Hematopoietic multipotent progenitor cell treated with erythropoietin and hydrocortisone succinate and interleukin-3 and kit ligand, for 6 days (in vitro differentiated cells): ENCODE data around the gene SLC19A1.
A peak's percentile ranks its signal among the peaks of the same experiment; 100 is the strongest.

ENCODE experiments used
- DNase-seq: peaks from one replicate; pipeline ENCODE4 v3.0.0-alpha.2; 2015

The SLC19A1 gene

DNA sequence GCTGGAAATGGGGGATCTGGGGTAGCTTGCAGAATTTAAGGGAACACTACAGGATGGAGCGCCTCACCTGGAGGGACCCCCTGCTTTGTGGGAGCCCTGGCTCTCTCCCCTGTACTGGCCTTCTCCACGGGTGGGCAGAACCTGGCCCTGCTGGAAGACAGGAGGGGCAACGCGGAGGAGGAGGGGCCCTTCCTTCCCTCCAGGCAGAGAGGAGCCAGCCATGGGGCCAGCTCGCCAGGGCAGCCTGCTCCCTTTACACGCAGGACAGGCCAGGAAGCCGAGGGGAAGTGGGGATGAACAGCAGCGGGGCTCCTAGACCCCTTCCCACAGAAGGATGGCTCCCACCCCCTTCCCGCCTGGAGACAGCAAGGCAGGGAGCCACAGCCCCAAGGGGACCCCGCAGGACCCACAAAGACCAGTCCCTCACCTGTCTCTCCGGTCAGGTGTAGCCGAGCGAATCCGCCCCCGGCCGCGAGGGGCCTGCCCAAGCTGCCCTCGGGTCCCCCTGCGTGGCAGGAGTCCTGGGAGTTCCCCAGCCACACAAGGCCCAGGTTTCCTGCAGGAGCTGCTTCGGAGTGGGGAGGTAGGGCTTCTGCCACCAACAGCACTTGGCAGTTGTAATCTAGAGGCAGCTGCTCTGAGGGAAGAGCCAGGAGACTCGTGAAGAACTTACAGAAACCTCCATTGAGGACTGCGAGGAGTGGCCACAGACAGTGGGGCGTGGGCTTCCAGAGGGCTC is 1.6 kb upstream of the SLC19A1 start:
- DNase-seq, result peak; percentile 24

DNA sequence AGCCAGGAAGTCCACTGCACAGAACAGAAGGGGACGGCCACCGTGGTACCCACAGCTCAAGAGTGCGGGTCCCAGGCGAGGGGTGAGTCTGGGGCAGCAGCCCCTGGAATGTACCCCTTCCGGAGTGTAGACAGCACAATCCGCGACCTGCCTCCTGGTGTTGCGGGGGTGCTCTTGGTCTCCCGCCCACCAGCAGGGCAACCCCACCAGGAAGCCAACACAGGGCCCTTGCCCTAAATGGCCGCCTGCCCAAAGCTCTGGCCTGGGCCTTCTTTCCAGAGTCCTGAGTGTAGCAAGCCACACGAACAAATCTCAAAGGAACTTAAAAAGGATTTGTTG is 1.1 kb upstream of the SLC19A1 start:
- DNase-seq, result peak; percentile 16

- no peak for DNase-seq
These were observed 579 bp upstream of the SLC19A1 start for GRCh38 chr21:45542667-45543370.

DNA sequence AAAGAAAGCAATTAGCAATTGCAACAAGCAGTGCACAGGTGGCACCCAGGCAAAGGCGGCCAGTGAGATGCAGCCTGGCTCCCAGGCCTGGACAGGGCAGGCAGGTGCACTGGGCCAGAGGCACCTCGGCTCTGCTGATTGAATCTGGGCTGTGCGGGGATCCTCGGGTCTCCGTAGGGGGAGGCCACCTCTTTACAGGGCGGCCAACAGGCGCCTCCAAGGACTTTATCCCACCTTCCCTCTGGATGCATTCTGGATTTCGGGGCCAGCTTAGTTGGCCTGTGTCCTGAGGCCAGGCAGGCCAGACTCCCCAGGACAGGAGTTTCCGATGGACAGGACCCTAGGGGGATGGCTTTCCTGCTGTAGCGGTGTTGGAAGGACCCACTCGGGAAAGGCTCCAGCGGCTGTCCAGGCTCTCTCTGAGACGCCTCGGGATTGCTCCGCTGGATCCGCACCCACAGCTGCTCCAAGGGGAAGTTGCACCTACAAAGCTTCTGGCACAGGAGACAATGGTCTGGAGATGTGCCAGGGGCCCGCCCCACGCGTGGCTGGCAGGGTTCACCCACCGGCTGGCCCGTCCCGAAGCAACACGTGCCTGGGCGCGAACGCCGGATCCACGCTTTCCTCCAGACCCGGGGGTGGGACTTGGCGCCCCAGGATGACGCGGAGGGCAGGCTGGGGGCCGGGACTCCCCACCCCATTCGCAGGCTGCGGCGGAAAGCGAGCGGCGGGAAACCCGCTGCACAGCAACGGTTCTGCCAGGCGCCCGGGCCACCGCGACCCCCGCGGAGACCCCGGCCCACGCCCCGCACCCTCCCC is 810 bp downstream of the SLC19A1 start:
- DNase-seq, result peak; percentile 93

DNA sequence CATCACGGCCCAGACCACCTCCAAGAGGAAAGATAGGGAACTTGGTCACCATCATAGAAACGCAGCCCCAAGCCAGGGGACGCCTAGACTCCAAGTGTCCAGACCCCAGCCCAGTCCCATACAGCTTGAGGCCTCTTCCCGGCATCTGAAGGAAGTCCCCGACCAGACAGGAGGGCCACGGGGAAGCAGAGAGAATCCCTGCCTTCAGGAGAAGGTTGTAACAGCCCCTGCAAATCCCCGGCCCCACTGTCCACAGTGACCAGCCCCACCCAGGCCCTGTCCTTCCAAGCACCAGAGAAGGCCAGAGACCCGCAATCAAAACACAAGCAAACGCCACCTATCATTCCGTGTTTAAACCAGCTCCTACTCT is 1.7 kb downstream of the SLC19A1 start:
- DNase-seq, result no peak

DNA sequence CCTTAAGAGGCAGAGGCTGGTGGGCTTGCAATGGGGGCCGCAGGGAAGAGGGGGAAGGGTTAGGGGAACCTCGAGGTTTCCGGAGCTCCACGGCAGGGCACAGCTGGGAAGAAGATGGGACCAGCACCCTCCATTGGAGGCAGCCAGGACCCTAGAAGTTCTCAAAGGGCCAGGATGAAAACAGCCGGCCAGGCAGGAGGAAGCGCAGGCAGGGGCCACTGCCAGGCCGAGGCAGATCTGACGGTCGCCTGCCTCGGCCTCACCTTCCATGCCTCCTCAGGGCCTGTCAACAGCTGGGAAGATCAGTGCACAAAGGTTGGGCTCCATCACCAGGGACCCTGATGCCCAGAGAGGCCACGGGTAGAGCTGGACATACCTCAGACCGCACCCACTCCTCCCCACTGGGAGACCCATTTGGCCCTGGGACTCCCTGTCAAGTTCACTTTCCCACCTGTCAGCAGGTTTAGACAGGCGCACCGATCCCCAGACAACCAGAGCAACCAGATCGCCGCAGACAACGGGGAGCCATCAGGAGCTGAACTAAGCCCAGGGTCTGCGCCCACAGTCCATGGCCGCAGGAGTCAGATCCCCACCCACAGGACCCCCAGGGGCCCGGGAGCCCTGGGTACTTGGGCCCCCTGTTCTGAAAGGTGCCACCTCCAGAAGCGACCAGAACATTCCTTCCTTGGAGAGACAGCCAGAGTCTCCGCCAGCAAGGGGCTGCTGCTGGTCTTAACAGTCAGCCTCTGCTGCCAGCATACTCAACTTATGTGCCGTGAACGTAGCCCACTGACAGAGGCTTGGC is 2.2 kb downstream of the SLC19A1 start:
- no peak for DNase-seq

DNA sequence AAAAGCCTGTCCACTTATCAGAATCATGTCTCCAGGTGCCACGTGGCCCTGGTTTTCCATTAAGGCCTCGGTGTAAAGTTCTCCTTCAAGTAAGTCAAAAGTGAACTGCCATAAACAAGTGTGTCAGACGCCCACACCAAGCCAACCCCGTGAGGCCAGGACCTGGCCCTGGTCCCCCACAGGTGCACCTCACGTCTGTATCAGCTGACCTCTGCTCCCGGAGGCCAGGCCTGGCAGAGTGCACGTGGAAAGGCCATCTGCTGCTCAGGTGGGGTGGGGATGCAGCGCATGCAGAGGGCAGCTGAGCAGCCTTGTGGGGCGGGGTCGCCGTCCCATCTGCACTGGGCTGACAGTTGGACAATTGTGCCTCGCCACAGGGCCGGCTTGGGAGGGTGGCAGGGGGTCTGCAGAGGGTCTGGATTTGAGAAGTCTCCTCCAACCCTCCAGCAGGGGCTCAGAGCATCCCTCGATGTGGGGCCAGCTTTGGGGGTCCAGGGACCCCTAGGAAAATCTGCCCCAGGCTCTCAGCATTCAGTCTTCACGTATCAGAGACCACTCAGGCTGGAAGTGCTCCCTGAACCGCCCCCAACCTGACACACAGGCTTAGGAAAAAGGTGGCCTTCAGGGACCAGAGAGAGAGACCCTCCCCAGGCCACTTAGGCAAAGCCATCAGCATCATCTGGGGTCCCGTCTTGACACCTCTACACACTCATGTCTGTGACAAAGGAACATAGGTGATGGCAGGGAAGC is 3.0 kb downstream of the SLC19A1 start:
- no peak for DNase-seq

DNA sequence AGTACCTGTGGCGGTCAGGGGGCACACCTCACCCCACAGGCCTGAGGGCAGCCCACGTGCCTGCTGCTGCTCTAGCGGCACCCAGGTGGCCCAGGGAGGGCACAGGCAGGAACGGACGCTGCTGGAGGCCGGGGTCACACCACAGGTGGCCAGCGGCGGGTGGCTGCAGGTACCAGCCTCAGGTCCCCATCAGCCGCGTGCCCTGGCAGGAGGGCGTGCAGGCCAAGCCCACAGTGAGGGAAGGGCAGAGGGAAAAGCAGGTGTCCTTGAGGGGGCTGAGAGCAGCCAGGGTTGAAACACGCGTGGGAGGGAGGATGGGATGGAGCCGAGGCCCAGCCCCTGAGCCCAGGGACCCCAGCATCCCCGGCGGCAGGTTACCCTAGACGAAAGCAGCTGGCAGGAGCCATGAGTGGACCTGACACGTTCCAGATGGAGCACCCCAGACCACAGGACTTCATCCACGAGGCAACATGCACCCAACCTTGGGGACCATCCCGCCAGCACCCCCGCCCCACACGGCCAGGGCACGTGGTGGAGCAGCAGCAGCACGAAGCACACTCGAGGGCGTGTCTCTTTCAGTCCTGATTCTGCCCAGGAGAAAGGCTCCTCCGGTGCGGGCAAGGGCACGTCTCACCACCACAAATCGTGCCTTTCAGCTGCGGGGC is 3.7 kb downstream of the SLC19A1 start:
- no peak for DNase-seq

DNA sequence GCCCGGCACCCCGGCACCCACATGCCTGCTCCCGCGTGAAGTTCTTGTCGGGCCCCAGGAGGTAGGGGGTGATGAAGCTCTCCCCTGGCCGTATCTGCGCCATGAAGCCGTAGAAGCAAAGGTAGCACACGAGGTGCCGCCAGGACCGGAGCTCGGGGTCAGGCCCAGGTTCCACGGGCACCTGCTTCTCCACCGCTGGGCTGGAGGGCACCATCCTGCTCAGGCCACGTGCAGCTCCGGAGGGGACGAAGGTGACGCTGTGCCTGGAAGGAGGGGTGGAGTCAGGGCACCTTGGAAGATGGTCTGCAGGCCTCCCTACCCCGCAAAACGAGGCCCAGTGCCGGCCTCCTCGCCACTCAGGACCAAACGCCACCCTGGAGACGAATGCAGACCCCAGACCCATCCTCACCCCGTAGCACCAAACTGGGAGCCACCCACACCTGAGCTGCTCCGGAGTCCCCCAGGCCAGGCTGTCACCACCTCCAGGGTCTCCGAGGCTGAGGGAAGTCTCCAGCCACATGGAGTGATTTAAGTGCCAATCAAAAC is 4.4 kb downstream of the SLC19A1 start:
- DNase-seq, result no peak

GRCh38 chr21:45537111-45537745 is 5.0 kb downstream of the SLC19A1 start:
- DNase-seq, result no peak

DNA sequence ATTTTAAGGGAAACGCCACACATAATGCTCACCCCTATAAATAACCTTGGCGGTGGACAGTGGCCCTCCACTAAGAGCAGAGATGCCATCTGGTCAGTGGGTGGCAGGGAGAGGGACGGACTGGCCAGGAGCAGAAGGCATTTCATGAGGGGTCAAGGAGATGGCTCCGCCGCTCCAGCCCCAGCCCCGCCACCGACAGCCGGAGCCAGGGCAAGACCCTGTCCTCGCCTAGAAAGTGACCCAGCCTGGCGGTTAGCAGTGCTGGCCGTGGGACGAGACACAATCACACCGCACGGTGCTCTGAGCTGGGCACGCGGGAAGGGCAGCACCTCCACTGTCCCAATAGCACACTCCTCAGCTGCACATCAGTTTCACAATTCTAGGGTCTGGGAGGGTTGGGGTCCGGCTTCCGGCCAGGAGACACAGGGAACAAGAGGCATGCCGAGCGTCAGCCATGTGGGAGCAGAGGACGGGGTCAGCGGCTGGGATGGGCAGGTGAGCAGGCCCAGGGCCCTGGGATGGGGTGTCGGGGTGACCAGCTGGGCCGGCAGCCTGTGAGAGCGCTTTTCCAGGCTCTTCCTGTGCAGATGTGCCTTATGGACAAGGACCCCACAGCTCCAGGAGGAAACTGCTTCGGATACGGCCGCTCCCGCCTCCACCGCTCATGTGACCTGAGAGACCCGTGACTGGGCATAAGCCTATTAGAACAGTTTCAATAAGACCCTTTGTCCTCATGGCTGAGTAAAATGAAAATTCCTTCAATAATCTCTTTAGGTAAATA is 5.7 kb downstream of the SLC19A1 start:
- DNase-seq, result no peak

DNA sequence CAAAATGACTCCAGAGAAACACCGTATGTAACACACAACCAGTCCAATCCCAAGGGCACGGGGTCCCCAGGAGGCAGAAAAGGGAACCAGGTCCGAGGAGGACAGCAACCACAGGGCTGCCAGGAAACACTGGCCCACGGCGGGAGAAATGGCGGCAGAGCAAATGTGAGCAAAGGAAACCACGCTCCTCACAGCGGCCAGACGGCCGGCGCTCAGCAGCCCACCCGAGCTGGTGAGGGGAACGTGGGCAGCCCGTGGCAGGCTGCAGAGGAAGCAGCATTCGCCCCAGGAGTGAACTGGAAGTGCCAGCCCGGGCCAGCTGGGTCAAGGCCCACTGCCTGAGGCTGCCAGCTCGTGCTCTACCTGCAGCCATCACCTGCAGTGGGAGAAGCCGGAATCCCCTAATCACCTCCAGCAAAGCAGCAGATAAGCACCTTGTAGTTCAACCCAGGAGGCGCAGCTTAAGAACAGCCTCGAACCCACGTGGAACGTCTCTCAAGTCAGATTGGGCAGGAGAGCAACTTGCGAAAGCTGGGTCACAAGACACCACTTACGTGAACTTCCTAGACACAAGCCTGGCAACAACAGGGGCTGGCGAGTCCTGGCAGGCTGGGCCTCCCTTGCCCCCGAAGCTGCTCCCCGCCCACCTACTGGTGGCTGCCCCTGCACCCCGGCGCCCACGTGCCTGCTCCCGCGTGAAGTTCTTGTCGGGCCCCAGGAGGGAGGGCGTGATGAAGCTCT is 6.7 kb downstream of the SLC19A1 start:
- DNase-seq, result peak; percentile 76

- DNase-seq, result peak; percentile 30
These were observed 7.5 kb downstream of the SLC19A1 start for GRCh38 chr21:45534636-45535331.

DNA sequence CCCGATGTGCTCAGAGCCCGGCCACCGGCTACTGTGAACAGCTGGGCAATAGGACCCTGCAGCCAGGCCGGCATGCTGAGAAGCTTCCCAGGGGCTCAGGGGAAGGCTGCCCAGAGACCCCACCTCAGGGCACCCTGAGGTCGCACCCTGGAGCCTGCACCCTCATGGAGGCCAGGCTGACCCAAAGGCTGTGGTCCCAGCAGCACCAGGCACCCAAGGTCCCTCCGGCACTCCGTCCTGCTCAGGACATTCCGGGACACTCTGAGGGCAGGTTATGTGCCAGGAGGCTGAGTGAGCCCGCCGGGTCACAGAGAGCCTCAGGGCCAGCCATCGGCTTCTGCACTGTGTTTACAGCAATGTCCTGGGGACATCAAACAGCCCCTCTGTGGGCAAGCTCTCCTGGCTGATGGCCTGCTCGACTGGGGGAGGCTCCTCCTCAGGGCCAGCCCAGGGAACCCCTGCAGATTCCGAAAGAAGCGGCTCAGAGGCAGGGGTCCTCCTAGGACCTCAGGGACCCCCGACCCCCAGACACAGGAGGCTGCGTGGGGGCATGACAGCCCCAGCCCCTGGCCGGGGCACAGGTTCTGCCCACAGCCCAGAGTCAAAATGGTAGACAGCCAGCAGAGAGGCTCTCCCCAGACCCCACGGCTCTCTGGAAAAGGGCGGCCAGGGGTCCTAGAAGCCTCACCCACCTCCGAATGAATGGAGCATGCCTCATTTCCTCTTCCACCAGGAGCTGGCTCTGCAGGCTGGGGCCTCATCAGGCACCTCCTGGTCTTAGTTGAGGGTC is 8.2 kb downstream of the SLC19A1 start:
- DNase-seq, result no peak

DNA sequence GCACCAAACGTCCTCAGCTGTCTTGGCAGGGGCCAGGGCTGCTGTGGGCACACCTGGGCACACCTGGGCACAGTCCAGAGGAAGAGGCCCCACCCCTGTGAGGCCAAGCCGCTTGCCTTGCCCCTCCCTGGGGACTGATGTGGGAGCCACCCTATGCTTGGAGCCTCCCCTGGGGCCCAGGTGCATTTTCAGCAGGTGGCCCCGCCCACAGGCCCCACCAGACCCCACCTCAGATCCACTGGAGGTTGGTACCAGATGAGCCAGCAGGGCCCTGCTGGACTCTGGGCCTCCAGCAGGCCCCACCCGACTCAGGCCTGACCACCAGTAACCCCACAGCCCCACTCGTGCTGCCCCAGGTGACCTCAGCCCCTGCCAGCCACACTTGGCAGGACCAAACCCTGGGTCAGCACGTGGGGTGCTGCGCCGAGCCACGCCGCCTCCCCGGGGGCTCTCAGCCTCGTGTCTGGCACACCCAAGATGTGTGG is 8.8 kb downstream of the SLC19A1 start:
- no peak for DNase-seq

- DNase-seq, result no peak
These were observed 9.3 kb downstream of the SLC19A1 start for GRCh38 chr21:45532826-45533360.
